Activated T-cell treated with anti-CD3 and anti-CD28 coated beads for 48 hours (primary cell): ENCODE results near the gene KCP.
A peak's percentile ranks its signal among the peaks of the same experiment; 100 is the strongest.

Source experiments
- DNase-seq: peaks from one replicate; pipeline ENCODE4 v3.0.0-alpha.2; 2020; ENCODE audit warnings: low read depth

KCP gene

DNA sequence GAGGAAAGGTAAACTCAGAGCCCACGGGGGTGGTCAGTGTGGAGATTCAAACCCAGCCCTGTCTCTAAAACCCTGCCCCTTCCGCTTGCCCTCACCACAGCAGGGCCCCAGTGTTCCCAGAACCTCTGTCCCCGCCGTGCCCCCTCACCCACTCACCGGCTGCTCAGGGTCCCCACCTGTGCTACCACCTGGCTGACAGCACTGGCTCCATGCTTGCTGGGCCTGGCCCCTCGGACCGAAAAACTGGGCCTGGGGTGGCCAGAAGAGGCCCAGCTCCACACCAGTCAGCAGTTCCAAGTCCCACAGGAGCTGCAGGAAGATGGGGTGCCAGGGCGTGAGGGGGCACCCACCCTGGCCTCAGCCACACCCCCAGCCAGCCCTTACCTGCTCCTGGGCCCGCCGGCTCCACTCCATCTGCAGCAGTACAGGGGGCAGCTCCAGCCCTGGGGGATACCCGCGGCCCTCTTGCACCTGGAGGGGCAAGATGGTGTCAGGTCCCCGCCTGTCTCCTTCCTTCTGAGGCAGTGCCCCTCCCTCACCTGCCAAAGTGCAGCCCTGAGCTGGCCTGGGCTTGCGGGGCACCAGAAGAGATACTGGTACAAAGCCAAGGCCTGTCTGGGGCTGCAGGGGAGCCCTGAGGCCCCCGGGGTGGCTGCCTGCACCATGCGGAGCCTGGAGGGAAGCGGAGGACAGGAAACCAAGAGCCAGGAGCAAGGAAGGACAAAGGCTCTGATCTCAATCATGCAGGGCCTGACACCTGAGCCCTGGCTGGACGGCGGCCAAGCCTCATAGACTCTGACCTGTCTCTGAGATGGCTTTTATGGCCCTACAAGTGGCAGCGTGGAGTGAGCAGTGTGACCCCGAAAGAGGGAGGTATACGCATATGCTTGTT lies 36.1 kb downstream of the KCP start:
- no peak for DNase-seq

DNA sequence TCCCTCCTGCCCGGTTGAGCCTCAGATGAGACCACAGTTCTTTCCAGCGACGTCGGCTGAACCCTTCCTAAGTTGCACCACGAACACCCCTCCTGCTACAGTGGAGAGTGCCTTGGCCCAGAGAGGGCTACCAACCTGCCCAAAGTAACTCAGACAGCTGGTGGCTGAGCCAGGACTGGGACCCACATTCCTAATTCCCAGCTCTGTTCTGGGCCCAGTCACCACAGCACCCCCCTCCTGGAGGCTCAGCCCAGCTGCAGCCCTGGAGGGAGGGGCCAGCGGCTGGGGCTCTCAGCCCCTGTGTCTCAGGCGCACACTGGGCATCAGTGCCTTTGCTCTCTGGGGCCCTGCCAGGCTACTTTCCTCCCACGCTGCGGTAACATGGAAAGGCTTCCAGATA lies 37.3 kb downstream of the KCP start:
- DNase-seq = no peak

DNA sequence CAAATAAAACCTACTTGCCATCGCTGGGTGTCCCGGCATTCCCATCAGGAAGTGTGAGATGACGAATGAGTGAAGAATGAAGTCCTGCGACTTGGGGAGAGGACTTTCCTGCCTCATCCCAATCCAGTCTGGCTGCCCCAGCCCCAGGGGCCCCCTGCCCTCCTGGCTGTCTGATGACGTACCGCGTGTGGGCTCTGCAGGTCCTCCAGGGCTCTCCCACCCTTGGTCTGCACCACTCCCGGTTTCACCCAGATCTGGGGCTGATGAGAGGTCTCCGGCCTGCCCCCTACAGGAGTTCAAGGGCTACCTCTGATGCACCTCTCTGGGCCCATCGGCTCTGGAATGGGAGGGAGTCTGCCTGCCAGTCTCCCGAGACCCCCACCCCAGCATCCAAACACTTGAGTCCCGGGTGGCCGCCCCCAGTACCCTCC lies 38.1 kb downstream of the KCP start:
- DNase-seq = no peak

DNA sequence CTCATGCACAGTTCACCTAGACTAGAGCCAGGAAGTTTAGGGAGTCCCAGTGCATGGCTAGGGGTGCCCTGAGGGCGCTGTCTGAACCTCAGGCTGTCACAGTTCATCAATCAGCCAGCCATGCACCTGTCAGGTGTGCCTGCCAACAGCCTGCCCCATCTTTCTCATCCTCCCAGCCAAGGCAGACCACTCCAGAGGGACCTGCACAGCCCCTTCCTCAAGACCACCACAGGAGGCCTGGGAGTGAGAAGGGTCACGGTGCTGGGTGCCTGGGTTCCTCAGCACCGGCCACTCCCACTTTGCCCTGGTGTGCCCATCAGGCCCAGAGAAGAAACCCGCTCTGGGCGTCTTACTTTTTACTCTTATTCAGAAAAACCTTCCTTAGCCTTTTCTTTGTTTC lies 39.5 kb downstream of the KCP start:
- no peak for DNase-seq

DNA sequence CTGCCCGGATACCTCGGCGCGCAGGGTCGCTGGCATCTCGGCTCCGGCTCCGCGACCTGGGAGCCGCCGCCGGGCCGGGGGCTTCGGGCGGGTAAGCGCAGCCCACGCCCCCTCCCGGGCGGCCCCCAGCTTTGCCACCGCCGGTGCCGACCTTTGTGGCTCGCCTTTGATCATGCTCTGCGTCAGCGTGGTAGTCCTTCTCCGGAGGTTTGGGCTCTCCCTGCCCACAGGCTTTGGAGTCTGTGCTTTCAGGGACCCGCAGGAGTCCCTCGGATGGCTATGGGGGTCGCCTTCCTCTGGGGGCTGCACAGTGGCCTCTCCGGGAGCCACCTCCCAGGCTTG lies 40.6 kb downstream of the KCP start:
- no peak for DNase-seq

DNA sequence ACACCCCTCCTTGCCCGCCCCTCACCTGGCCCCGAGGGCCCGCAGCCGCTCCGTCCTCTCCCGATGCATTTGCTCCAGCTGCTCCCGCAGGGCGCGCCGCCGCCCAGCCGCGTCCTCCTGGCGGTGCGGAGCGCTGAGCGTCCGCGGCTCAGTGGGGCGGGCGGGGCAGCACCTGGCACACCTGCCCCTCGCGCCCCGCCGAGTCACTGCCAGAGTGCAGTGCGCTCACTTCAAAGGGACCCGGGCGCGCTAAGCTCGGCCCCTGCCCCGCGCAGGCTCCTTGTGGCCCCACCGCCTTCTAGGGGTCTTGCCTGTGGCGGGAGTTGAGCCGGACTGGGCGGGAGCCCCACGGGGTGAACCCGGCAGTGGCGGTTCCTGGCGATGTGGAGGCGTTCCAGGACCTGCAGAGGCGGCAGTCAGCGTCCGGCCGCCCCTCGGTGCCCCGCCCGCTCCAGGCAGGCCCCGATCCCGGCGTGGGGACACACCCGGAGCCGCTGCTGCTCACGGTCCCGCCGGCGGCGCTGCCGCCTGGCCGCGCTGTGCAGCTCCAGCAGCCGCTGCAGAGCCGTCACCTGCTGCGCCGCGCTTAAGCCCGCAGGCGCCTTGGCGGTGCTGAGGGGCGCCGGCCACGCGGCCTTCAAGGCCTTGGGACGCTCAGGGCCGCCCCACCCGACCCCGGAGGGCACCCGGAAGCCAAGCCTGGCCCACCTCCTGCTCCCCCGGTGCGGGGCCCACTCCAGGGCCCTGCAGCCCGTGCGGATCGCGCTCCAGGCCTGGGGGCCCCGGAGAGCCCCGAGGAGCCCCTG lies 41.2 kb downstream of the KCP start:
- DNase-seq = peak; percentile 48

DNA sequence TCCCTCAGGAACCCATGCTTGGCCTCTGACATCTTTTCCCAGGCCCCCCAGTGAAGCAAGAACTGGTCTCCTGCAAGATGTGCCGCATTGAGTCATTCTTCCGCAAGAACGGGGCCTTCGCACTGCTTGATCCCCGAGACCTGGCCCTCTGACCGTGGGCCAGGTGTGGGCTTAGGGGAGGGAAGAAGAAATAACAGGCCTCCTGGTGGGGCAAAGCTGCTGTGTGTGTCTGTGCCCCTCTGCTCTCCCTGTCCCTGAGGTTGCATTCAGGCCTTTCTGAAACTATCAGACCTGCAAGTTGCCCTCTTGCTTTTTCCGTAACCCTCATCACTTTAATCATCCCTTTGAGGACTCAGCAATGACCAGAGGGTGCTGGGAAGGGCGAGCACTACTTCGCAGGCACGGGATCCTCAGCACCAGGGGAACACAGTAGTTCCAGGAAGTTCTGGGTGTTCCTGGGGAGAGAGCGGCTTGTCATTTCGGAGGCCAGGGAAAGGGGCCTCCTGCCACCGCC lies 41.8 kb downstream of the KCP start:
- DNase-seq = no peak

DNA sequence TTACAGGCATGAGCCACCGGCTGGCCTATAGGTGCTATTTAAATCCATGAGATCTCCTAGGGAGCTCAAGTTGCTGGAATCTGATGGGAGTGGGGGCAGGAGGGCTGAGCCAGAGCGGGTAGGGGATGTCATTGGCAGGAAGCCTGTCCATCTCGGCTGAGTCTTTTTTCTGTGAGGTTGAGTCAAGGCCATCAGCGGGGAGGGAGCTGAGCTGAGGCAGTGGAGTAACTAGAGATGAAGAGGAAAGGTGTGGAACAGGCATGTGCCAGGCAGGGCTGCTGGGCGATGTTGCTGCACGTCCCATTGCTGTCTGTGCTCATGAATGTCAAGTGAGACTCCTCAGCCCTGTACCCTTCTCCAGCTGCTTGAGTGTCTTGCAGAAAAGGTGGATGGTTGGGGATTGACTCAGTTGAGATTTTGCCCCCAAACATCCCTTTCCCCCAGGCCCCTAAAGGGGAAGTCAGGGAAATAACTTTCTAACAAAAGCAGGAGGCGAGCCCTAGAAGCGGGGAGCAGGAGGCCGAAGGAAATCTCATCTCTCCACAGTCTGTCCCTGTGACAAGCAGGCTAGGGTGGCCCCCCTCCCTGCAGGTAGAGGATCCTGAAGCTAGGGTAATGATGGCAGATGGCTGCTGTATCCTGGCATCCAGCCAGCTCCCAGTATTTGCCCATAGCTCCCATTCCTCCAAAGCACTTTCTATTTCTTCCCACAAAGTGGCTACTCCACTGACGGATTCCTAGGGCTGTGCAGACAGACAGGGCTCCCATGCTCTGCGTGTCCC lies 42.5 kb downstream of the KCP start:
- DNase-seq = no peak

DNA sequence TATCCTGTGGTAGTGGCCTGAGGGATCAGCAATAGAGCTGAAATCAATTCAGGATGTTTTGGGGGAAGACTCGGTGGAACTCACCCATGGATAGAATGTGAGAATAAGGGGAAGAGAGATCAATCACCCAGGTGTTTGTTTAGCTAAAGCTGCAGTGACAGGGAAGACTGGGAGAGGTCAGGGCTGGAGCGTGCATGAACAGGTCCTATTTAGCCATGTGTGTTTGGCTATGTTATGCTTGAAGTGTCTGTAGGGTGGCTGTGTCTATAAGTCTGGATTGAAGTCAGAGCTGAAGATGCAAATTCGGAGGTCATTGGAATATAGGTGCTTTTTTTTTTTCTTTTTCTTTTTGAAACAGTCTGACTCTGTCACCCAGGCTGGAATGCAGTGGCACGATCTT lies 43.3 kb downstream of the KCP start:
- no peak for DNase-seq

DNA sequence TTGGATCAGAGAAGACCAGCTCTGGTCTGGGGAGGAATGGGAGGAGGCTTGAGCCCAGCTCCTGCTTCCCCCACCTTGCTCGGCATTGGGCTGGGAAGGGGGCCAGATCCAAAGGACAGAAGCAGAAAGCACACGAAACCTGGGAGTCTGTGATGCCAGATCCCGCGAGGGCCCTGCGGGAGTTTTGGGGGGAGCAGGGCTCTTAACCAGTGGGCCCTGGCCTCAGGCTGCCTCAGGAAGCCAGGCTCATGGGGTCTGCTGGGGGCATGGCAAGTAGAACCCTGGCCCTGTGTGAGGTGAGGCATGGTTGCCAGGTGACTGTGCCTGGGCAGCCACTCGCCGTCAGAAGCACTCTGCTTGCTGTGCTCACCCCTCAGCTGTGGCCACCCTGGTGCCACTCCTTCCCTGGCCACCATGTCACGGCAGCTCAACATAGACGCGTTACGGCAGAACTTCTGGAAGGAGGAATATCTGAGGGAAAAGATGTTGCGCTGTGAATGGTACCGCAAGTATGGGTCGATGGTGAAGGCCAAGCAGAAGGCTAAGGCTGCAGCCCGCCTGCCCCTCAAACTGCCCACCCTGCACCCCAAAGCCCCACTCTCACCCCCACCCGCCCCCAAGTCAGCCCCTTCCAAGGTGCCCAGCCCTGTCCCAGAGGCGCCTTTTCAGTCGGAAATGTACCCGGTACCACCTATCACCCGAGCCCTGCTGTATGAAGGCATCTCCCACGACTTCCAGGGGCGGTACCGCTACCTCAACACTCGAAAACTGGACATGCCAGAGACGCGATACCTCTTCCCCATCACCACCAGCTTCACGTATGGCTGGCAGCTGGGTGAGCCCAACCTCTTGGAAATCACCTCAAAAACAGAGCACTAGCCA lies 44.3 kb downstream of the KCP start:
- no peak for DNase-seq

DNA sequence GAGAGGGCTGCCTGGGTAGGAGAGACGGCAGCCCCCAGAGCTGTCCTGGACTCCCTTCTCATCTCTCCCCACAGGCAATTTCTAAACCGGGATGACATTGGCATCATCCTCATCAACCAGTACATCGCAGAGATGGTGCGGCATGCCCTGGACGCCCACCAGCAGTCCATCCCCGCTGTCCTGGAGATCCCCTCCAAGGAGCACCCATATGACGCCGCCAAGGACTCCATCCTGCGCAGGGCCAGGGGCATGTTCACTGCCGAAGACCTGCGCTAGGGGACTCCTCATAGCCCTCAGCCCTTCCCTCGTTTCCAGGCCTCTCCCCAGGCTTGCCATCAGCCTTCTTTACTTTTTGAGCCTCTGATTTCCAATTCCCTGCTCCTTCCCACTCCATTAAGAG lies 45.2 kb downstream of the KCP start:
- DNase-seq = no peak

DNA sequence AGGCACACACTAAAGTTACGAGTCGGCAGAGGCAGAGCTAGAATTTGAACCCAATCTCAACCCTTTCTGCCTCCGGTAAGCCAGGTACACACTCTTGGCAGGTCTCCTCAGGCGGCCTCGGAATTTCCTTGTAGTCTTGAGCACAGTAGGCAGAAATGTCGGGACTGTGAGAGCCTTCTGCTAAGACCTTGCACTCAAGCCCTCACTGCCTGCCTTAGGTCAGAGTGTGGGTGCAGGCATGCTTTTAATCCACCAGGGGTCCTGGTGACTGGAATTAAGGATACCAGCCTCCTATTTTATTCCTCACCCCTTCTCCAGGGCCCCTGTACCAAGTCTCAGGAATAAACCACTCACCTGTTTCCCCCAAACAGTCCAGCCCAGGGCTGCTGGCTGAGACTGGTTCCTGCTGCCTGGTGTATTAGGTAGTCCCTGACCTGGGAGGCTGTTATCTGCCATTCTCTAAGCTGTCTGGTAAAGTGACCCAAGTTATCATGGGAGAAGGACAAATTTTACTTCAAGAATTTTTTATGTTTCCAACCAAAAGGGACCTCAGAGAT lies 47.0 kb downstream of the KCP start:
- peak; percentile 28 for DNase-seq

DNA sequence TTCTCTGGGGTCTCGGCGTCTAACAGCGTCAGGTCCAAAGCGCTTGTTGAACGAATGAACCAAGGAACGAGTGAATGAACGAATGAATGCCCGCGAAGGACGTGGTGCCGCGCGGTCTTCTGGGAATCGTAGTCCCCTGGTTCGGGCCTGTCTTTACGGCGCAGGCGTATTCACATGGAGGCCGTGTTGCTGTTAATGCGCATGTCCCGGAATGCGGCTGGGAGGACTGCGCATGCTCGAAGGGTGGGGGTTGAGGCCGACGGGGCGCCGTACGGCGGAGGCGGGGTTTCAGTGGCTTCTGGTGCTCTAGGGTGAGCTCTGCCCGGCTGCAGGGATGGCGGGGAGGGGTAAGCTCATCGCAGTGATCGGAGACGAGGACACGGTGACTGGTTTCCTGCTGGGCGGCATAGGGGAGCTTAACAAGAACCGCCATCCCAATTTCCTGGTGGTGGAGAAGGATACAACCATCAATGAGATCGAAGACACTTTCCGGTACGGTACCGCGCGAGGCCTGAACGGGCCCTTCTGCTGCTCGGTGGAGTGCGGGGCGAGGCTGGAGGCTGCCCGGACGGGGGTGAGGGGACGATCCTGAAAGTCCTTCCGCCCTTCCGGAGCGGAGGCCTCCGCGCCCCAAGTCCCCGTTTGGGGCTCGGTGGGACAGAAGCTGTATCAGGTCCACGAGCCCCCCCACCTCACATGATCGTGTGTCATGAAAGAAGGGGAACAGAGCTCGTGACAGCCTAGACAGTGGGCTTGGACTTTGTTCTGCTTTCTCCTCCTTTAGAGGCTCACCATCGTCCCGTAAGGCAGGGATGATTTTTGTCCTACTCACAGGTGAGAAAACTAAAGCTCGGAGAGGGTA lies 47.7 kb downstream of the KCP start, which contains the start of gene ATP6V1F:
TSS of gene ATP6V1F (plus strand) at position 286 of the 862 bp plus-strand sequence. CDS start at position 335, 49 bp downstream.
- peak; percentile 98 for DNase-seq

DNA sequence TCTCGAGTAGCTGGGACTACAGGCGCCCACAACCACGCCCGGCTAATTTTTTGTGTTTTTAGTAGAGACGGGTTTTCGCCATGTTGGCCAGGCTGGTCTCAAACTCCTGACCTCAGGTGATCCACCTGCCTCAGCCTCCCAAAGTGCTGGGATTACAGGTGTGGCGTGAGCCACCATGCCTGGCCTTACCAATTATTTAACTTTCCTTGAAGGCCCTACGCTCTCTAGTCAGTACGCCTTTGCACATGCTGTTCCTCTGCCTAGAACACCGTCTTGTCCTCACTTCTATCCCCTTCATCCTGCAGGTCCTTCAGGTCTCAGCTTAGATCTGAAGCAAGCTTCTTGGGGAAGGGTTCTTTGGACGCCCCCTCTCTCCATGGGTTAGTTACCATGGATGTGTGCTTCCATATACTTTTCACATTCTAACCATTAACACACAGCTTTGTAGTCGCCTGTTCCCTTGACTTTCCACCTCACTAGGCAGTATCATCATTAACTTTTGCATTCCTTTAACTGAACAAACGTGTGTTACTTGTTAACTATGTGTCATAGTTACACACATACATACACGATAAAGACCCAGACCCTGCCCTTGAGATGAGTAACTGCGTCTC lies 48.4 kb downstream of the KCP start:
- DNase-seq = no peak

DNA sequence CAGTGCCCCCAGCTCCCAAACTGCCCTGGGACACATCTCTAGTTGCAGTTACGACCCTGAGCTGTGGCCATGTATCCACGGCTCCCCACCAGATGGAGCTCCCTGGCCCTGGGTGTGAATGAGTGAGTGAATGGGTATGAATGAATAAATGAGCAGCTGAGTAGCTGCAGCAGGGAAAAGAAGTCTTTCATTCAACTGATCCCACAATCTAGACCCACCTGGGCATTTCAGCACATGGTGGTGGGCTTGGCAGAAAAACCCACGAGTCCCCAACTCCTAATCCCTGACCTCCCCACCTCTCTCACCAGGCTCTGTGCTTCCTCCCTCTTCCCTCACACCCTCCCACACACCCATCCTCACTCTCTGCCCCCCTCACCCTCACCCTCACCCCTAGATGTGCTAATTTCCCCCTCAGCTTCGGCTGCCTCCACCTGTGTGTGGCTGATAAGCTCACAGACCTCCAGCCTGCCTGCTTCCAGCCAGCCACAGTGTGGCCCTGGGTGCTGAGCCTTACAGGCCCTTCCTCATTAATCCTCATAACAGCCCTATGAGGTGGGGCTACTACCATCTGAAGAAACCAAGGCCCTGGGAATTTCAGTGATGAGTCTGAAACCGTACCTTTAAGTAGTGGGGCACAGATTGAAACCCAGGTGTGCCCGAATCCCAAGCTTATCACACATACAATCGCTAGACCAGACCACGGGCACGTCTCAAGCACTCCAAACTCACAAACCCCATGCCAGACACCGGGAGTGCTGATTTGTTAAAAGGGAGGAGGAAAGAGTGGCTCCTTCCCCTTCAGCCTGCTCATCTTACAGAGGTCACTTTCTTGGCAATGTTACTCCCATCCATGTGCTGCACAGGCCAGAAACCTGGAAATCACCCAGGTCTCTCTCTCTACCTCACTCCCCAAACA lies 50.1 kb downstream of the KCP start:
- DNase-seq = no peak

DNA sequence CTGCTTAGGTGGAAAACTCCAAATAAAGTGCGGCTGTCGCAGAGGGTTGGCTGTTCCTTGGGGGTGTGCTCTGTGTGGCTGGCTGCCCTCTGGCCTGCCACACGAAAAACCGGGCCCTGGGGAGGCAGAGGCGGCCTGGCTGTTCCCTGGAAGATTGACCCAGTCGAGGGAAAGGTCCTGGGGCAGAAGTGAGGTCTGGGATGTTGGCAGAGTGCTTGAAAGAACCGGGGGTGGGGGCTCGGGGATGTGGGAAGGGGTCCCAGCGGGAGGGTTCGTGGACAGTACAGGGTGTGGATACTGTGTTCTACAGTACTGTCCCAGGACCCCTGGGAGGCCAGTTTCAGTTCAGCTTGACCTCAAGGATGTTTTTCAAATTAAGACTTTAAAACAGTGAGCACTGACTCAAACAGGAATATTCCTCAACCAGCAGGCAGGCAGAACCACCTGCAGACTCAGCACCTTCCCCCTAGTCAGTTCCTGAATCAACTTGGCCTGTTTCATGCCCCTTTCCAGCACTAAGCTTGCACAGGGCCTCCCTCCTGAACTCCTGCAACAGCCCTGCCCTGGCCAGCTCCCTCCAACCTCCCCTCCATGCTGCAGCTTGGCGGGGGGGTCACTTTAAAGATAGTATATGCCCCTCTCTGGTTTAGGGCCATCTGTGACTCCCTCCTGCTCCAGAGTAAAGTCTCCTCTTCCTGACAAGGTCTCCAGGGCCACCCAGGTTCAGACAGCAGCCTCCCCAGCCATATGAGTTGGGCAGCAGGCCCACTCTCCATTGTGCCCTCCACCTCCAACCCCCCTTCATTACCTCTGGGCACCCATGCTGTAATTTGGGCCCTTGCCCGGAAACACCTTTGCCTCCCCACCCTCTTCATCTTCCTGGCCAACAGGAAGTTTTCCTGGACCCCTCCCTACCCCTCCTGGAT lies 51.0 kb downstream of the KCP start:
- no peak for DNase-seq
